PC-3 (cell line): ENCODE measurements around the gene TMEM207. TPM values are rescaled to one million over a fixed set of nuclear protein-coding genes. Genes with fewer than 3 reads are reported as not detected.

Experiments
- ATAC-seq: fragments of 200-7000 bp; cut with Tn5 transposase; 2 replicates; pipeline ENCODE4 v1.9.1; 2020; ENCODE audit warnings: mild to moderate bottlenecking, moderate library complexity
- BruUV-seq: library from RNA; stranded (reverse); fragments of 400-500 nt; replicated peaks from 2 replicates; lab custom pipeline; 2021; lab: Mats Ljungman, UMichigan
- CTCF ChIA-PET: fragments of 300-600 bp; sonication (Branson Sonifier 250); formaldehyde crosslinking; loops from one replicate; lab custom pipeline; 2022; ENCODE audit warnings: antibody characterized with exemption; lab: Charles Lee
- POLR2A ChIA-PET: fragments of 300-600 bp; sonication (Branson Sonifier 250); formaldehyde crosslinking; loops from one replicate; lab custom pipeline; 2022; ENCODE audit warnings: antibody characterized with exemption; ENCODE audit not compliant: unreplicated experiment; lab: Charles Lee
- DNase-seq: peaks from one replicate; pipeline ENCODE4 v3.0.0-alpha.2; 2015
- H2AFZ ChIP-seq: fragments of 300-600 bp; sonication (generic); 2 replicates; pipeline ENCODE4 v1.6.0; 2016; ENCODE audit warnings: antibody characterized with exemption, low read length
- H3F3A ChIP-seq: fragments of 300-600 bp; sonication (generic); one replicate; pipeline ENCODE4 v1.6.0; 2017; ENCODE audit warnings: antibody characterized with exemption, low read length, control low read depth, mild to moderate bottlenecking; ENCODE audit not compliant: unreplicated experiment
- H3K27ac ChIP-seq: fragments of 300-600 bp; sonication (generic); 2 replicates; pipeline ENCODE4 v1.5.1; 2016; ENCODE audit warnings: mild to moderate bottlenecking, low read length
- H3K27me3 ChIP-seq: fragments of 300-600 bp; sonication (generic); 2 replicates; pipeline ENCODE4 v1.6.1; 2016; ENCODE audit warnings: low read length, mixed read lengths
- H3K36me3 ChIP-seq: fragments of 300-600 bp; sonication (generic); 2 replicates; pipeline ENCODE4 v1.6.1; 2016; ENCODE audit warnings: low read depth, mixed run types, low read length, mixed read lengths
- H3K4me1 ChIP-seq: fragments of 300-600 bp; sonication (generic); 2 replicates; pipeline ENCODE4 v1.5.1; 2016; ENCODE audit warnings: low read length; ENCODE audit not compliant: insufficient read depth
- H3K4me2 ChIP-seq: fragments of 300-600 bp; sonication (generic); 2 replicates; pipeline ENCODE4 v1.6.0; 2016; ENCODE audit warnings: low read length
- H3K4me3 ChIP-seq: fragments of 300-600 bp; sonication (generic); 2 replicates; pipeline ENCODE4 v1.5.1; 2016; ENCODE audit warnings: mild to moderate bottlenecking, low read length, mixed read lengths
- H3K79me2 ChIP-seq: fragments of 300-600 bp; sonication (generic); 2 replicates; pipeline ENCODE4 v1.6.1; 2017; ENCODE audit warnings: low read length, mixed read lengths
- H3K9ac ChIP-seq: fragments of 300-600 bp; sonication (generic); 2 replicates; pipeline ENCODE4 v1.6.0; 2016; ENCODE audit warnings: mild to moderate bottlenecking, low read length
- H3K9me2 ChIP-seq: fragments of 300-600 bp; sonication (generic); replicated peaks from 2 replicates; pipeline ENCODE4 v1.6.1; 2016; ENCODE audit warnings: mixed run types, low read length, mixed read lengths
- H3K9me3 ChIP-seq: fragments of 300-600 bp; sonication (generic); 2 replicates; pipeline ENCODE4 v1.6.1; 2016; ENCODE audit warnings: low read length, mixed read lengths
- H4K20me1 ChIP-seq: fragments of 300-600 bp; sonication (generic); 2 replicates; pipeline ENCODE4 v1.6.1; 2016; ENCODE audit warnings: low read length, mixed read lengths
- EZH2 ChIP-seq: fragments of 300-600 bp; sonication (generic); IDR thresholded peaks from one replicate; pipeline ENCODE4 v1.6.1; 2017; ENCODE audit warnings: antibody characterized with exemption, mild to moderate bottlenecking, low read length; ENCODE audit not compliant: unreplicated experiment
- EZH2phosphoT487 ChIP-seq: fragments of 300-600 bp; sonication (generic); IDR thresholded peaks from 2 replicates; pipeline ENCODE4 v1.6.1; 2018; ENCODE audit warnings: mild to moderate bottlenecking, antibody characterized with exemption, low read length, borderline replicate concordance
- intact Hi-C: fragments of 100-400 bp; cut with micrococcal nuclease; formaldehyde crosslinking; loops from 2 replicates; pipeline ENCODE4 v1.9.0; 2023
- total RNA-seq: library from RNA; depleted of rRNA; stranded (reverse); fragments of >200 nt; gene quantifications from 2 replicates; pipeline ENCODE4 v1.2.3, GENCODE V29; 2014
- TF ChIP-seq, protein P1 (sequence below): fragments of 300-600 bp; sonication (generic); conservative IDR thresholded peaks from 2 replicates; pipeline ENCODE4 v1.5.1; 2017; ENCODE audit warnings: antibody characterized with exemption, low read depth, mild to moderate bottlenecking, low read length

The TMEM207 gene
- total RNA-seq, 1 experiment from 2014 or later = not detected

- H3K4me3 ChIP-seq = peak overlapping the region; percentile 60
- intact Hi-C loops = loop anchor here (1.0 to 10.0 kb wide), 6 partner anchors 41 to 679 kb away; partner anchors contain the start of gene IL1RAP
Measured at GRCh38 chr3:190385731-190386688, 63.7 kb downstream of the TMEM207 start.

DNA sequence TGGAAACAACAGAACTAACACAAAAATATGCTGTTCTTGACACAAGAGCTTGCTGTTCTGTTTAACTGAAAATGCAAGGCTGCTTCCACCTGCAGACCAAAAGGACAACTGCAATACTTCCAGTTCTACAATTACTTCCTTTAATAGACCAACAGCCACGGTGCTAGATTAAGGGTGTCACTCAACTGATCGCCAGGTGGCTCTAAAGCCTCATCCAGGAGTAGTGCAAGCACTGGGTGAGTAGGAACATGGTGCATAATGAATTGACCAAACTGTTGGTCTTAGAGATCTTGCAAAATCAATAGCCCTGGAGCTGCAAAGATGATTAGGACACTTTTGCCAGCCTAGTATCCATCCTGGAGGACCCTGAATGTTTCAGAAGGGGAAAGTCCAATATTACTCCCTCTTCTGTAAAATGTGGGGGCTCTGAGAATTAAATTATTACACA lies 65.4 kb downstream of the TMEM207 start:
- intact Hi-C loops = loop anchor here (1.0 to 10.0 kb wide), 9 partner anchors 40 to 680 kb away; partner anchors contain the start of gene CLDN1
- Histone ChIP-seq H3F3A (peaks cover 4% of the 10 kb centered on the region), H2AFZ (no peak overlapping the region), H3K27ac (peak overlapping the region; percentile 96), H3K79me2 (no peaks in the 10 kb centered on the region), H3K9ac (no peak overlapping the region), H3K9me2 (no peaks in the 10 kb centered on the region), H3K36me3 (no peaks in the 10 kb centered on the region), H3K4me1 (peaks cover 67% of the 10 kb centered on the region), H3K4me2 (0 out of 2 replicates have a peak overlapping the region, but pooled peaks have one; percentile 3), H3K4me3 (no peak overlapping the region), H3K27me3 (no peaks in the 10 kb centered on the region), H4K20me1 (no peaks in the 10 kb centered on the region), H3K9me3 (no peaks in the 10 kb centered on the region)
- ChIA-PET POLR2A (interaction anchor here (0.6 kb wide), 1 partner anchor 40 kb away, joined by 4 read pairs; no protein-coding TSS in a partner anchor), CTCF (interaction anchor here (0.5 to 1.7 kb wide), 13 partner anchors 18 to 316 kb away, joined by 3 to 18 read pairs (median 4); partner anchors contain the start of genes CLDN1, IL1RAP and P3H2)
- TF ChIP-seq, protein P1, sequence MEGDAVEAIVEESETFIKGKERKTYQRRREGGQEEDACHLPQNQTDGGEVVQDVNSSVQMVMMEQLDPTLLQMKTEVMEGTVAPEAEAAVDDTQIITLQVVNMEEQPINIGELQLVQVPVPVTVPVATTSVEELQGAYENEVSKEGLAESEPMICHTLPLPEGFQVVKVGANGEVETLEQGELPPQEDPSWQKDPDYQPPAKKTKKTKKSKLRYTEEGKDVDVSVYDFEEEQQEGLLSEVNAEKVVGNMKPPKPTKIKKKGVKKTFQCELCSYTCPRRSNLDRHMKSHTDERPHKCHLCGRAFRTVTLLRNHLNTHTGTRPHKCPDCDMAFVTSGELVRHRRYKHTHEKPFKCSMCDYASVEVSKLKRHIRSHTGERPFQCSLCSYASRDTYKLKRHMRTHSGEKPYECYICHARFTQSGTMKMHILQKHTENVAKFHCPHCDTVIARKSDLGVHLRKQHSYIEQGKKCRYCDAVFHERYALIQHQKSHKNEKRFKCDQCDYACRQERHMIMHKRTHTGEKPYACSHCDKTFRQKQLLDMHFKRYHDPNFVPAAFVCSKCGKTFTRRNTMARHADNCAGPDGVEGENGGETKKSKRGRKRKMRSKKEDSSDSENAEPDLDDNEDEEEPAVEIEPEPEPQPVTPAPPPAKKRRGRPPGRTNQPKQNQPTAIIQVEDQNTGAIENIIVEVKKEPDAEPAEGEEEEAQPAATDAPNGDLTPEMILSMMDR = peak; percentile 92
- TF ChIP-seq EZH2 = no peak
- BruUV-seq = no TSS peak
- ATAC-seq (peak; percentile 48), DNase-seq (peak; percentile 86)

More at GRCh38 chr3:190385731-190386688, 63.7 kb downstream of the TMEM207 start:
- peak; percentile 93 for ATAC-seq
- ChIA-PET CTCF (interaction anchor here (0.7 to 1.2 kb wide), 4 partner anchors 38 to 184 kb away, joined by 3 to 15 read pairs (median 4); partner anchors contain the start of gene CLDN1), POLR2A (interaction anchor here (0.6 to 0.7 kb wide), 5 partner anchors 10 to 58 kb away, joined by 3 read pairs; no protein-coding TSS in a partner anchor)
- Histone ChIP-seq H3K79me2 (no peaks in the 10 kb centered on the region), H3K27ac (peak overlapping the region; percentile 96), H4K20me1 (no peaks in the 10 kb centered on the region), H3K9ac (peak overlapping the region; percentile 81), H3K4me2 (peak overlapping the region; percentile 86), H3K9me3 (no peaks in the 10 kb centered on the region), H3K36me3 (no peaks in the 10 kb centered on the region), H3K4me1 (peaks cover 63% of the 10 kb centered on the region), H3K27me3 (no peaks in the 10 kb centered on the region), H3F3A (peaks cover 4% of the 10 kb centered on the region), H2AFZ (peak overlapping the region; percentile 70), H3K9me2 (no peaks in the 10 kb centered on the region)
- TSS peak; percentile 95 for BruUV-seq
- TF ChIP-seq EZH2 (no peak), EZH2phosphoT487 (no peak)
- TF ChIP-seq, protein P1 = no peak
- DNase-seq = peak; percentile 98
